ENCODE measurements around the gene TRMT61A.

DNA sequence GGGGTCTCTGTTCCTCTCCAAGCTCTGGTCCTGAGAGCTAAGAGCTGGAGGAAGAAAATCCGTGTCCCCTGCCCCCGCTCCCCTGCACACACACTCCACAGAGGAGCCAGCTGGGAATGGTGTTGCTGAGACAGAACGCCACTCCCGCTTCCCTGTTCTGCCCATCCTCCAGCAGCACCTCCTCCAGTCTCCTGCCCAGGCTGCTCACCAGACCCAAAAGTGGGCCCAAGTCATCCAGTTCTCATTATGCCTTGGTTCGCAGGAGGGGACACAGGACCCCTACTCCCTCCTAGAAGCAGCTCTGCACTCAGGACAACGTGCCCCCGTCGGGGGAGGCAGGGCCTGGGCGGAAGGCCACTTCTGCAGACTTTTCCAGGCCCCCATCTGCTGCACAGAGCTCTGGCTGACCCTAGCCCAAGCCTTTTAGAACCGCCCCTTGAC, 830 bp upstream of the TRMT61A start:
- TF ChIP-seq, protein P1, sequence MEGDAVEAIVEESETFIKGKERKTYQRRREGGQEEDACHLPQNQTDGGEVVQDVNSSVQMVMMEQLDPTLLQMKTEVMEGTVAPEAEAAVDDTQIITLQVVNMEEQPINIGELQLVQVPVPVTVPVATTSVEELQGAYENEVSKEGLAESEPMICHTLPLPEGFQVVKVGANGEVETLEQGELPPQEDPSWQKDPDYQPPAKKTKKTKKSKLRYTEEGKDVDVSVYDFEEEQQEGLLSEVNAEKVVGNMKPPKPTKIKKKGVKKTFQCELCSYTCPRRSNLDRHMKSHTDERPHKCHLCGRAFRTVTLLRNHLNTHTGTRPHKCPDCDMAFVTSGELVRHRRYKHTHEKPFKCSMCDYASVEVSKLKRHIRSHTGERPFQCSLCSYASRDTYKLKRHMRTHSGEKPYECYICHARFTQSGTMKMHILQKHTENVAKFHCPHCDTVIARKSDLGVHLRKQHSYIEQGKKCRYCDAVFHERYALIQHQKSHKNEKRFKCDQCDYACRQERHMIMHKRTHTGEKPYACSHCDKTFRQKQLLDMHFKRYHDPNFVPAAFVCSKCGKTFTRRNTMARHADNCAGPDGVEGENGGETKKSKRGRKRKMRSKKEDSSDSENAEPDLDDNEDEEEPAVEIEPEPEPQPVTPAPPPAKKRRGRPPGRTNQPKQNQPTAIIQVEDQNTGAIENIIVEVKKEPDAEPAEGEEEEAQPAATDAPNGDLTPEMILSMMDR (IDR thresholded peaks at IDR 0.05; ENCODE audit: low read depth, low read length, poor library complexity, severe bottlenecking) = no peak
- TF ChIP-seq EZH2phosphoT487 (IDR thresholded peaks at IDR 0.05; ENCODE audit: borderline replicate concordance, low read length) = no peak
